GM18951 (cell line): Measurements from ENCODE around the gene TBL2.
A peak's percentile ranks its signal among the peaks of the same experiment; 100 is the strongest.
"Not testable (repeated sequence)": the region's sequence is repeated elsewhere in the genome, so short reads cannot be mapped to it uniquely, and the experiment has no call there.

Experiments used
- POLR2A ChIP-seq: IDR thresholded peaks from 4 replicates; pipeline ENCODE4 v1.6.1; 2011; ENCODE audit warnings: mild to moderate bottlenecking; ENCODE audit not compliant: insufficient read length, insufficient read depth; ENCODE audit errors: extremely low read depth
- in situ Hi-C: fragments of 300-500 bp; cut with MboI; formaldehyde crosslinking; loops from one replicate; pipeline ENCODE4 v1.12.0; 2022; ENCODE audit warnings: low sequenced_read_pairs, mixed read lengths, inconsistent platforms; ENCODE audit not compliant: unreplicated experiment

Gene TBL2

DNA sequence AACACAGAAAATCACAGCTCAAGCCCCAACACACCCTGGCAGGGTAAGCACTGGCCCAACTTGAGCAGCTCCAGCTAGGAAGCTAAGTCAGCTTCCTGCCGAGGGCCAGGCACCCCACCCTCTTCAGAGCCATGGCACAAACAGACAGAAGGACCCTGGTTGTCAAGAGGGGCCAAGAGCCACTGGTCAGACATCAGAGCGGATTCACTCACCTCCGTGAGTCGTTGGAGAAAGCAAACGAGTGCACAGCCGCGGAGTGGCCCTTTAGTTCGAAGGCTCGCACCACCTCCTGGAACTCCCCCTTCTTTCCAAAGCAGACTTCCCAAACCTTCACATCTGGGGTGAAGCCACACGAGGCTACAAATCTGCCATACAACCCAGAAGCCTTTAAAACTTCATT, 7.4 kb downstream of the TBL2 start:
- TF ChIP-seq POLR2A = no peak

DNA sequence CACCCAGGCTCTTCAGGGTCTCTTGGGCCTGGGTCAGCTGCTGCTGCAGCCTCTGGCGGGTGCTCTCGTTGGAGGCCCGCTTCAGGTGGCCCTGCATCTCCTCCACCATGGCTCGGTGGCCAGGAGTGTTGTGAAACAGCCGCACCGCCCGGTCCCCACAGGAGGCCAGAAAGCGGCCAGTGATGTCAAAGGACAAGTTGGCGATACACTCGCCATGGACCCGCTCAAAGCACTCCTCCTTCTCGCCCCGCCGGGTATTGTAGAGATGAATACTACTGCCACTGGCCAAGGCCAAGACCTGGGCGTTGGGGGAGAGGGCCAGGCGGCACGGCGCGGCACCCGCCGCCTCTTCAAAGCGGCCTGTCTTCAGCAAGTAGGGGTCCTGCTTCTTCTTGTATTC, 7.9 kb downstream of the TBL2 start:
- in situ Hi-C loops = no loop called here
- no peak for TF ChIP-seq POLR2A

More for the DNA sequence above, 7.4 kb downstream of the TBL2 start:
- in situ Hi-C loops = no loop called here

DNA sequence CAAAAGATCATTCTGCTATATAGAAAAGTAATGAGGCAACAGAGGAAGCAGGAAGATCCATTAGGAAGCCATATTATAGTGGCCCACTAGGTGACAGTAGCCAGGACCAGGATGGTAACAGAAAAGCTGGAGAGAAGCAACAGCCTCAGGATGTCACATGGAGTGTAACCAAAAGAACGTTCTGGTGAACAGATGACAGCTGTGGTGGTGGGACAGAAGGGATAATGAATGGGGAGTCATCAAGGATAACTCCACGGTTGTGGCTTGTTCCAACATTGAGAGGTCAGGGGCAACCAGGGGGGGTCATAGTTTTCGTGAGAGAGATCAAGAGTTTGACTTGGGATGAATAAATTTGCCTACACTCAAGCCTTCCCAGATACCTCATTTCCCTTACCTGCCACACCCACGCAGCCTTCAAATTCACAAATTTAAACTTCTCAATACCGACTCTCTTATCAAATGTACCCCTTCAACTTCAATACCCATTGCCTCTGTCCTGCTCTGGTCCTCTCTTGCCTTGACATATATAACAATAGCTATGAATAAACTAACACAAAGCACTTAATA, 9.3 kb downstream of the TBL2 start:
- in situ Hi-C loops = no loop called here
- TF ChIP-seq POLR2A = no peak

DNA sequence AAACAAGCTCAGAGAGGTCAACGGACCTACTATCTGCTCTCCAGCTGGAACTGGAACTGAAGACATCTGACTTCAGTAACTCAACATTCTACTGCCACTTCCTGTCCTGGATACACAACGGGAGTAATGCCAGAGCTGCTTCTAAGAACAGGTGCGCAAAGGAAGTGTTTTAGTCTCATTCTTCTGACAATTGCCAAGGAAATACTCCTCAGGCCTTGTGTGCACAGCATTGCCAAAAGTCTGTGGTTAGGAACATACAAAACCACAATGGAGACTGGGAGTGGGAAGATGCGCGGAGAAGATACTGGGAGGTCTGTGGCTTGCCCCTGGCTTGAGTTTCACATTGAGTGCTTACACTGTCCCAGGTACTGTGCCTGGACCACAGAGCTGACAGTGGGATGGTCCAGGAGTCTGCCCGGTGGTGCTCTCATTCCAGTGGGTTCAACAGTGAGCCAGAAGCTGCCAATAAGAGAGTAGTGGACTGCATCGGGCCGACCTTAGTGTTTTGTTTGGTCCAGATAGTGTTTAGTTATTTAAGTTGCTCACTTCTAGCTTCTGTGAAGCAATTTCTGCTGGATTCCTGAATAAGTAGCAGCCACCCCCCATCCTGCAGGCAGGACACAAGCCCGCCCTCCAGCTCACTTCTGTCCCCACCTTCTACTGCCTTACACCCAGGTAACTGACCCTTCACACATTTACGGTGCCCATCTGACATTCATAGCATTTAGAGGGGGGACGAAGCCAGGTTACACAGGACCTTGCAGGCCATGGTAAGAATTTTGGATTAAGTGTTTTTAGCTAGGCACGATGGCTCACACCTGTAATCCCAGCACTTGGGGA, 10.3 kb downstream of the TBL2 start:
- in situ Hi-C loops = no loop called here
- TF ChIP-seq POLR2A = no peak

DNA sequence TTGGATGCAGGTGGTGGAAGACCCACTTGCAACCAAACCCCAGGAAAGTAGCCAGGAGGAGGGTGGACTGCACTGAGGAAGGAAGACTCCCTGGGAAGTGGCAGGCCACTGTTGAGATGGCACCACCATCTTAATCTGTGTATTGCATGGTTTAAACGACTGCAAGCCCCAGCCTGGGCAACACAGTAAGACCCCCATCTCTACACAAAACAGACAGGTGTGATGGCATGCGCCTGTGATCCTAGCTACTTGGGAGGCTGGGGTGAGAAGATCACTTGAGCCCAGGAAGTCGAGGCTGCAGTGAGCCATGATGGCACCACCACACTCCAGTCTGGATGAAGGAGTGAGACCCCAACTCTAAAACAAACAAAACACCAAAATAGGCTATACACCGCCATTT, 11.2 kb downstream of the TBL2 start:
- in situ Hi-C loops = no loop called here

DNA sequence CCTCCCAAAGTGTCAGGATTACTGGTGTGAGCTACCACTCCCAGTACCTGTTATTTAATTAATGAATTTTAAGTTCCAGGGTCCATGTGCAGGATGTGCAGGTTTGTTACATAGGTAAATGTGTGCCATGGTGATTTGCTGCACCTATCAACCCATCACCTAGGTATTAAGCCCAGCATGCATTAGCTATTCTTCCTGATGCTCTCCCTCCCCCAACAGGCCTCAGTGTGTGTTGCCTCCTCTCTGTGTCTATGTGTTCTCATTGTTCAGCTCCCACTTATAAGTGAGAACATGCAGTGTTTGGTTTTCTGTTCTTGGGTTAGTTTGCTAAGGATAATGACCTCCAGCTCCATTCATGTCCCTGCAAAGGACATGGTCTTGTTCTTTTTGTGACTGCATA, 11.9 kb downstream of the TBL2 start:
- in situ Hi-C loops = not testable (repeated sequence)

More for the DNA sequence above, 11.2 kb downstream of the TBL2 start:
- no peak for TF ChIP-seq POLR2A

DNA sequence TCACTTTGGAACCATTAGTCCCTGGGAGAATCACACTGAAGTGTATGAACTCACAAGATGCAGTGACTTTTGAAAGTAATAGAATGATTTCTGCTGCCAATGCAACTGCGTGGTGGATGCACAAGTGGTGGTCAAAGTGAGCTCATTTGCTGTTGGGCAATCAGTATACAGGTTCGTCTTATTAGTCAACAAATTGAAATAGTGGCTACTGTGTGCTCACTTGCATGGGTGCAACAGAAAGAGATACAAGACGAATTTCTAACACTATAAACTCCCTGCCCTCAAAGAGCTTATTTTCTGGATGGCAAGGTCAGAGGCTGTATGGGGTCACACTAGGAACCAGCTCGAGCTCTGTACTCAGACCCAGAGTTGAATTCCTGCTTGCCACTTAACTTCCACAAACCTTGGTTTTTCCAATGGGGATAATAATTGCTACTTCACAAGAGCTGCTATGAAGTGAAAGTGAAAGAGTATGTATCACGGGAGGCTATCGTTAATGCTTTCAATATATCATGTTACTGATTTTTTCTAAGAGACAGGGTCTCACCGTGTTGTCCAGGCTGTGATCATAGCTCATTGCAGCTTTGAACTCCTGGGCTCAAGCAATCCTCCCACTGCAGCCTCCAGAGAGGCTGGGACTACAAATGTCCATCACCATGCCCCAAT, 12.6 kb downstream of the TBL2 start:
- TF ChIP-seq POLR2A = no peak
- in situ Hi-C loops = no loop called here

DNA sequence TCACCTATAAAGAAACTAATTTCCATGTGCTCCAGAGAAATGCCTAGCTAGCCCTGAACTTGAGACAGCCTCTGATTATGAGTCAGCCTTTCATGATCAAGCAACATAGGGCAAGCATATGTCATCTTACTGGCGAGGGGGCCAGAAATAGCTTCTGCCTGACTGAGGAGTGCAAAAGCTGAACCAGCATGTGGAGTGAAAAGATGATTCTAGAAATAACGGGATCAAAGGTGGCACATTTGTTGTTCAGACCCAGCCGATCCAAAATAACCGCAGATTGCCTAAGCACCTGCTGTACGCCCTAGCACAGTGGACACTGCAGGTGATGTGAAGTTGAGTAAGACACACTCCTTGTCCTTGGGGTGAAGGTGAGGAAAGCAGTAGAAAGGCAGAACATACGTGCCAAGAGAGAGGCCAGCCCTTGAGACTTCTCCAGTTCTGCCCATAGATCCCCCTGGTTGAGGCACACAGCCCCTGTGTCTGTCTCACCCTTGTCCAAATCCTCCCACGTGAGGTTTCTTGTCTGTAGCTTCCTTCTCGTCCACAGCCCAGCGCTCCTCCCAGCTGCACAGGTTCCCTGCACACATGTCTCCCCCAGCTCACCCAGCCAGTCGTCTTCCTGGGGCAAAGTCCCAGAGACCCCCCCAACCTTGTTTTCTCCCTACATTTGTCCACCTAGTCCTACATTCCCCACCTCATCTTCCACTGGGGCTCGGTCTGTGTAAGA, 18.1 kb downstream of the TBL2 start:
- no peak for TF ChIP-seq POLR2A
- in situ Hi-C loops = no loop called here

DNA sequence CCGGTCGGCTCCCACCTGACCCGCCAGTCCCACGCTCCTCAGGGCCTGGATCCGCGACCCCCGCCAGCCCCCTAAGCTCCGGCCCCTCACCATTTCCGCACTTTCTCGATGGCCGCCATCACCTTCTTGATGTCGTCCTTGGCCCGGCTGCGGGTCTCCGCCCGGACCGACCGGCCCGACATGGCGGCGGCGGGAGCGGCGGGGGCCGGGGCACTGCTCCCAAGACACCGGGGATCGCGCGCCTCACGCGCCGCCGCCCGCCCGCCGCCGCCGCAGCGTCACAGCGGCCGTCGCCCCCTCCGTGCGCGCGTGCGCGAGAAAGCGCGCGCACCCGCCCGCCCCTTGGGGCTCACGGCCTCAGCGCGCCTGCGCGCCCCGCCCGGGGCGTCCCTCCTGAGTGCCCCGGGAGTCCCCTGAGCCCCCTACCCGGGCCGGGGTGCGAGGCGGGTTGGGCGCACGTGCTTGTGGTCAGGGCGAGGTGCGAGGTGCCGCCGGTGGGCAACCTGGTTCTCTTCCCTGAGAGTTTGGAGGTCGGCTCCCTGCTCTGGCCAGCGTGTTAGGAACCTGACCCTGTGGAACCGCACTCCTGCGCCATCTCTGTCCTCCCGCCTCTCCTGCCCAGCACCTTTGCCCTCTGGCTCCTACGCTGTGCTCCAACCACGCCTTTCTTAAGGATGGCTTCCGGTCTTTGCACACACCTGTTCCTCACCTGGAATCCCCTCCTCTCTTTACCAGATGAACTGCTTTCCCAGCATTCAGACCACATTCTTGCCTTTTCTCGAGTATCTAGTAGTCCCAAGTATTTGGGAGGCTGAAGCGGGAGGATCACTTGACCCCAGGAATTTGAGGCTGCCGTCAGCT, 20.8 kb downstream of the TBL2 start, which contains the start of gene BCL7B:
Gene BCL7B (minus strand): TSS at position 294 of the 861 bp plus-strand sequence. CDS start 112 bp downstream, at position 182.
- in situ Hi-C loops = no loop called here
- peak; percentile 84 for TF ChIP-seq POLR2A

DNA sequence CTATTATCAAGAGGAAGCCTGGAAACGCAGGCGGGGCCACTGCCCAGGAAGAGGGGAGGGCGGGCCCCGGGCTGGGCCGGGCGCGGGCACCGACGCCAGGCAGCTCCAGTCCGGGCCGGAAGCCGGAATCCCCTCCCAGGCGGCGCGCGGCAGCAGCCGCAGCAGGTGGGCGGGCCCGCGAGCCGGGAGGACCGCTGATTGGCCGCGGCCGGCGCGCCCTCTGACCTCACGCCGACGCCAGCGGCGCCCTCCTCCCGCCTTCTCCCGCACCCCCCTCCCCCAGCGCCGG, 21.3 kb downstream of the TBL2 start:
- no peak for TF ChIP-seq POLR2A
- in situ Hi-C loops = no loop called here

DNA sequence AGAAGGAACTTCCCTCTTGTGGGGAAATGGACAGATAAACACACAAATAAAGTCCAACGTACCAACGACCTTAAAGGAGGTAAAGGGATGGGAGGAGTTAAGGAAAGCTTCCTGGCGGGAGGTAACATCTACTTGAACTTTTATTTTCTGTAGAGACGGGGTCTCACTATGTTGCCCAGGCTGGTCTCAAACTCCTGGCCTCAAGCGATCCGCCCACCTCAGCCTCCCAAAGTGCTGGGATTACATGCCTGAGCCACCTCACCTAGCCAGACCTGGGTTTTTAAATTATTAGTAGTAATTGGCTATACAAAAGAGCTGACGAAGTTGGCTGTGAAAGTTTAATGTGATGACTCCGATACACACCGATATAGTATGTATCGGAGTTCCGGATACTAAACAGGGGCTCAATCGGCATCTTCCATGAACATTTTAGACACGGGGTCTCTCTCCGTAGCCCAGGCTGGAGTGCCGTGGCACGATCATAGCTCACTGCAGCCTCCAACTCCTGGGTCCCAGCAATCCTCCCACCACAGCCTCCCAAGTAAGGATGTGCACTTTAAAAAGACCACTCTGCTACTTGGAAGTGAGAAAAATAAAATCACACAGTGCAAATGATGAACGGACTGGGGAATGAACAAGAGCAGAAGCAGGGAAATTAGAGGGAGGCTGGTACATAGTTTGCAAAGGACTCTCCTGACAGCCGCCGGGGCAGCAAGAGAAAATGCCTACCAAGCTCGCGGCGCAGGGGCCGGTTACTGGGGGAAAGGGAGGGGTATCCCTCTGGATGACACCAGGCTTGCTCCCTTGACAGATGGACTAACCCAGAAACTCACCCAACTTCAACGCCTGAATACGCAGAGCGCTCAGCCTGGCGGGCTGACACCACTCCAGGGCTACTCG, 21.9 kb downstream of the TBL2 start:
- in situ Hi-C loops = no loop called here
- TF ChIP-seq POLR2A = no peak
